Measurements from ENCODE around the gene ACE.
"Not testable (repeated sequence)": the region's sequence is repeated elsewhere in the genome, so short reads cannot be mapped to it uniquely, and the experiment has no call there.

The ACE gene

DNA sequence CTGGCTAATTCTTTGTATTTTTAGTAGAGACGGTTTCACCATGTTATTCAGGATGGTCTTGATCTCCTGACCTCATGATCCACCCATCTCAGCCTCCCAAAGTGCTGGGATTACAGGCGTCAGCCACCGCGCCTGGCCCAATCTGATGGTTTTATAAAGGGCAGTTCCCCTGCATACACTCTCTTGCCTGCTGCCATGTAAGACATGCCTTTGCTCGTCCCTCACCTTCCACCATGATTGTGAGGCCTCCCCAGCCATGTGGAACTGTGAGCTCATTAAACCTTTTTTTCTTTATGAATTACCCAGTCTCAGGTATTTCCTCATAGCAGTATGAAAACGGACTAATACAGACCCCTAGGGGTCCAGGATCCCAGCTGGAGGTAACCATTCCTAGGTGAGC is 8.8 kb upstream of the ACE start:
- H3K9ac ChIP-seq (ENCODE audit: low read length in 5 of 5); H3K4me3 ChIP-seq (ENCODE audit: low read depth in 1 of 5, low read length in 5 of 5); H3K27ac ChIP-seq (ENCODE audit: low read depth, low read length); H3K9me3 ChIP-seq (ENCODE audit: control insufficient read depth in 5 of 5, low read length in 5 of 5); H3K36me3 ChIP-seq (ENCODE audit: control insufficient read depth in 5 of 5, insufficient read depth in 5 of 5, low read length in 5 of 5); H3K27me3 ChIP-seq (ENCODE audit: control insufficient read depth in 5 of 5, insufficient read depth in 4 of 5, low read length in 5 of 5): not testable (repeated sequence)
- peaks cover 0 to 10% (median 0%) of the 10 kb centered on the region in 5 donors for H3K4me1 ChIP-seq (ENCODE audit: control insufficient read depth in 5 of 5, insufficient read depth in 5 of 5, low read length in 5 of 5)

DNA sequence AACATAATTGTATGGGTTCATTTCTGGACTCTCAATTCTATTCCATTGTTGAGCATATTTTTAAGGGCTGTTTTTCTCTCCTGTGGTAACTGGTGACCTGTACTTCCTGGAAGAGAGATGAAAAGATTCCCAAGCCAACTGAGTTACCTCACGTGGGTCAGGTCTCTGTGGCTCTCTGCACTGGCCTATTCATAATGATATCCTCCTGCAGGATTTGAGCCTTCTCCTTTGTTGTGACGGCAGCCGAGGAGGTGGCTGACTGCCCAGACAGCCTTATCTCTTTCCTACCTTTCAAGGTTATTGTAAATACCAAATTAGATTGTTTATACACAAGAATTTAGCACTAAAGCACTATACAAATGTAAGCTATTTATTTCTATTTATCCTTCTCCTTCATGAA is 2.7 kb upstream of the ACE start:
- H3K4me3 ChIP-seq (ENCODE audit: low read depth in 1 of 5, low read length in 5 of 5), result no peak overlapping the region
- no peak overlapping the region for H3K27ac ChIP-seq (ENCODE audit: low read depth, low read length)
- H3K27me3 ChIP-seq (ENCODE audit: control insufficient read depth in 5 of 5, insufficient read depth in 4 of 5, low read length in 5 of 5), result peaks cover 0 to 23% (median 13%) of the 10 kb centered on the region in 5 donors
- H3K4me1 ChIP-seq (ENCODE audit: control insufficient read depth in 5 of 5, insufficient read depth in 5 of 5, low read length in 5 of 5), result peaks cover 9 to 41% (median 25%) of the 10 kb centered on the region in 5 donors
- H3K36me3 ChIP-seq (ENCODE audit: control insufficient read depth in 5 of 5, insufficient read depth in 5 of 5, low read length in 5 of 5), result no peaks in the 10 kb centered on the region
- H3K9me3 ChIP-seq (ENCODE audit: control insufficient read depth in 5 of 5, low read length in 5 of 5), result no peaks in the 10 kb centered on the region
- no peak overlapping the region for H3K9ac ChIP-seq (ENCODE audit: low read length in 5 of 5)

DNA sequence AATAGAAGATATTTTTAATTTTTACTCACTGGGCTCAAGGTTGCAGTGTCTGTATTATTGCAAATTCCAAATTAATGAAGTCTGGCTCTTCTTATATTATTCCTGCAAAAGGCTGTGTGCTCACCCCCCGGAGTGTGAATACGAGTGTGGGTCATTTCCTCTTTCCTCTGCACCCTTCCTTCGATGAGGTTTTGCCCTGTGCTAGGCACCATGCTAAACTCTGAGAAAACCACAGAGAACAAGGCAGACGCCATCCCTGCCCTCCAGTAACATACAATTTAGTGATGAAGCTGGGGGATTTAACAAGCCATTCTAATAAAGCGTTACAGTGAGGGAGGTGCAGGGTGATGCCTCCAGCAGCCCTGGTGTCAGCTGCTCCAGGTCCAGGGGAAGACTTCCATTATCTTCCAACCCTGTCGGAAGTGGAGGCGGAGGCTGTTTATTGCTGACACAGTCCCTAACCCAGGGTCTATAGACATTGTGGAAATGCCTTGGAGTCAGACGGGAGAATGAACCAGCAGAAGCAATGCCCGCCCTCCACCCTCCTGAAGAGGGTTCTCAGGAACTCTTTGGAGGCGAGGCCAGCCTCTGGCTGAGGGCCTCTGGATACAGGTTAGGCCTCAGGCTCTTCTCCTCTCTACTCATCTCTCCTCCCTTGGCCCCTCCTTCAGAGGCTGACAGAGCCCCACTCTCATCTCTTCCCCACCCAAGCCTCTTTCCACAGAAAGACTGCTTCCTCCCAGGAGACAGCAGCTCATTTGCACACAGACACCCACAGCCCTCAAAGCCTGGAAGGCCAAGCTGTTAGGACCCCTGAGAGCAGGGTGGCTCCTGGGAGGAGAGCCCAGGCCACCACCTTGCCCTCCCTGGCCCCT is 2.0 kb upstream of the ACE start:
- Histone ChIP-seq H3K27ac (ENCODE audit: low read depth, low read length) (peak overlapping the region; percentile 60), H3K9ac (ENCODE audit: low read length in 5 of 5) (no peak overlapping the region), H3K27me3 (ENCODE audit: control insufficient read depth in 5 of 5, insufficient read depth in 4 of 5, low read length in 5 of 5) (peaks cover 0 to 29% (median 13%) of the 10 kb centered on the region in 5 donors), H3K36me3 (ENCODE audit: control insufficient read depth in 5 of 5, insufficient read depth in 5 of 5, low read length in 5 of 5) (peaks cover 0 to 5% (median 3%) of the 10 kb centered on the region in 5 donors), H3K4me1 (ENCODE audit: control insufficient read depth in 5 of 5, insufficient read depth in 5 of 5, low read length in 5 of 5) (peaks cover 9 to 42% (median 26%) of the 10 kb centered on the region in 5 donors), H3K4me3 (ENCODE audit: low read depth in 1 of 5, low read length in 5 of 5) (no peak overlapping the region), H3K9me3 (ENCODE audit: control insufficient read depth in 5 of 5, low read length in 5 of 5) (no peaks in the 10 kb centered on the region)

DNA sequence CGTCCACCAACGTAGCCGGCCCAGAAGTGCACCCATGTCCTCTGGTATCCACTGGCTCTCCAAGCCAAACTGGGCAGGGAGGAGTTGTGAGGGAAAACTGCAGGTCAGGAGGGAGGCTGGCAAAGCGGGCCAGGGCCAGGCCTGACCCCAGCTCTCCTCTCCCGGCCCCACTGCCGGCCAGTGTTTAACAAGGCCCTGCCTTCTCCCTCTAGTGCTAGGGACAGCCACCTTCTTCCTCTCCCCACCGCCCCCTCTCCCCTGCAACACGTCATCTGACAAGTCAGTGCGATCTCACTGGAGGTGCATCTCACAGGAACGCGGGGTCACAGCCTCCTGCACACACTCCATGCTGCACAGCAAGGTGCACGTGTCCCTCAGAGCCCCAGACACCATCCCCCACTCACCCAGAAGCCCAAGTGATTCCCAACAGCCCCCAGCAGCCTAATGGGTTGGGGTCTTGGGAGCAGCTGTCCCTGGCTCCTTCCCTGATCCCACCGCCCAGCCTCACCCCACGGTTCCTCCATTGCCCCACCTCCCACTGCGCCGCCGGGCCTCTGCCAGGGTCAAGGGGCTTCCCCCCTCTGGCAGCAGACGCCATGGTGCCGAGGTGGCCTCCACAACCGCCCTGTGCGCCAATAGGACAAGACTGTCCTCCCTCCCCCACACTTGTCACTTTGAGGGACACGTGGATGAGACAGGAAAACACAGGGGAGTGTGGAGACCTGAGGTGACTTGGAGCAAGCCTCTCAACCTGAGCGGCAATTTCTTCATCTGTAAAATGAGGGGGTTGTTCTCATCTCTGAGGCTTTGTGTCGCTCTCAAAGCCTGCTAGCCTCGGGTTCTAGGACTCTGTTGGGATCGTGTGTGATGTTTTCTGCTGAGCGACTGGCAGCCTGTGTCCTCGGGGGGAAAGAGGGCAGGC is 1.1 kb upstream of the ACE start:
- Histone ChIP-seq H3K27ac (ENCODE audit: low read depth, low read length) (peak overlapping the region; percentile 60), H3K9me3 (ENCODE audit: control insufficient read depth in 5 of 5, low read length in 5 of 5) (no peaks in the 10 kb centered on the region), H3K4me1 (ENCODE audit: control insufficient read depth in 5 of 5, insufficient read depth in 5 of 5, low read length in 5 of 5) (peaks cover 9 to 42% (median 26%) of the 10 kb centered on the region in 5 donors), H3K9ac (ENCODE audit: low read length in 5 of 5) (no peak overlapping the region), H3K36me3 (ENCODE audit: control insufficient read depth in 5 of 5, insufficient read depth in 5 of 5, low read length in 5 of 5) (peaks cover 0 to 15% (median 10%) of the 10 kb centered on the region in 5 donors), H3K4me3 (ENCODE audit: low read depth in 1 of 5, low read length in 5 of 5) (no peak overlapping the region), H3K27me3 (ENCODE audit: control insufficient read depth in 5 of 5, insufficient read depth in 4 of 5, low read length in 5 of 5) (peaks cover 0 to 29% (median 13%) of the 10 kb centered on the region in 5 donors)

DNA sequence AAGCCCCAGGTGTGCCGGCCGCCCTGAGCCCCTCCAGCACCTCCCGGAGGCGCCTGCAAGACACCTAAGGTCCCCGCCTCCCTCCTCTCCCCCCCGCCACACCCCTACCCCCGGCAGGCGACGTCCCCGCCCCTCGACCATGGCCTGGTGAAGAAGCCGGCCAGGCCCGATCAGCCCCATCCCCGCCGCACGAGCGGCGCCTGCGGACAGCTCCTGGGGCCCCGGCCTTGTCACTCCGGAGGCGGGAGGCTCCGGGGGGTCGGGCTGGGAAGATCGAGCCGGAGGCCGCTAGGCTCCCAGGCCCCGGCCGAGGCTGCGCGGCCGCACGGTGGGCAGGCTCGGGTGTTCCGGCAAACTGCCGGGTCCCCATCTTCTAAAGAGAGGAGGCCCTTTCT is 405 bp upstream of the ACE start:
- Histone ChIP-seq H3K9me3 (ENCODE audit: control insufficient read depth in 5 of 5, low read length in 5 of 5) (no peaks in the 10 kb centered on the region), H3K4me3 (ENCODE audit: low read depth in 1 of 5, low read length in 5 of 5) (peak overlapping the region in 4 of 5 donors; percentile 66 to 73 (median 69)), H3K27me3 (ENCODE audit: control insufficient read depth in 5 of 5, insufficient read depth in 4 of 5, low read length in 5 of 5) (peaks cover 3 to 29% (median 13%) of the 10 kb centered on the region in 5 donors), H3K4me1 (ENCODE audit: control insufficient read depth in 5 of 5, insufficient read depth in 5 of 5, low read length in 5 of 5) (peaks cover 9 to 42% (median 26%) of the 10 kb centered on the region in 5 donors), H3K36me3 (ENCODE audit: control insufficient read depth in 5 of 5, insufficient read depth in 5 of 5, low read length in 5 of 5) (peaks cover 0 to 20% (median 13%) of the 10 kb centered on the region in 5 donors), H3K9ac (ENCODE audit: low read length in 5 of 5) (no peak overlapping the region), H3K27ac (ENCODE audit: low read depth, low read length) (no peak overlapping the region)

DNA sequence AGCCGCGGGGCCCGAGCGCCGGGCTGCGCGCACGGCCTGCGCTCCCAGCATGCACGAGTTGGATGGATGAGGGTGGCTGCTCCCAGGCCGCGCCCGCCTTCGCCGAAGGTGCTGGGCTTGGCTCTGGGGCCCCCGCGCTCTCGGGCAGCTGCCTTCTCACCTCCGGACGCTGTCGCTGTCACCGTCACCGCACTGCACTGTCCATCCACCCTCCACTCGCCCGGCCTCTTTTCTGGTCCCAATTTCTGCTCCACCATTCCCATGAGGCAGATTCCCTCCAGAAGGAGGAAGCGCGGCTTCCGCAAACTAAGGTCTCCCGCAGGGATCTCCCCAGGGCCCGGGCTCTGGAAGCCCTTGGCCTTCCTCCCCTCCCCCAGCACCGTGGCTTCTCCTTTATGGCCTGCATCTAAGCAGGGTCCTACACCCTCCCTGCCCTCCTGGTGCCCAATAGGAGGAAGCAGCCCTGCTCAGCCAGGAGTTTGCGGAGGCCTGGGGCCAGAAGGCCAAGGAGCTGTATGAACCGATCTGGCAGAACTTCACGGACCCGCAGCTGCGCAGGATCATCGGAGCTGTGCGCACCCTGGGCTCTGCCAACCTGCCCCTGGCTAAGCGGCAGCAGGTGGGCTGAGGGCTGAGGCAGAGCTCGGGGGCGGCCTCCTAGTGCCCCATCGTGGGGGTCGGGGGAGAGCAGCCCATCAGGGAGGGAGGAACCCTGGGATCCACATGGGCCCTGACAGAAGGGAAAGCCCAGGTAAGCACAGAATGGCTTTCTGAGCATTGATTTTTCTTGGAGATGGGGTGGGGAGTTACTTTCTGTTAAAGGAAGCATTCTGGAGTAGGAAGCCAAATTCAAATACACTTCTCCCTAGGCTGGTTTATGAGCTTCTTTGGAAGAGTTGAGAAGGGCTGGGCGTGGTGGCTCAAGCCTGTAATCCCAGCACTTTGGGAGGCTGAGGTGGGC is 899 bp downstream of the ACE start:
- no peaks in the 10 kb centered on the region for H3K9me3 ChIP-seq (ENCODE audit: control insufficient read depth in 5 of 5, low read length in 5 of 5)
- H3K4me3 ChIP-seq (ENCODE audit: low read depth in 1 of 5, low read length in 5 of 5), result peak overlapping the region; percentile 64 to 72 (median 66)
- H3K9ac ChIP-seq (ENCODE audit: low read length in 5 of 5), result peak overlapping the region in 3 of 5 donors; percentile 55 to 64 (median 62)
- H3K27ac ChIP-seq (ENCODE audit: low read depth, low read length), result peak overlapping the region; percentile 30
- H3K27me3 ChIP-seq (ENCODE audit: control insufficient read depth in 5 of 5, insufficient read depth in 4 of 5, low read length in 5 of 5), result peaks cover 3 to 29% (median 13%) of the 10 kb centered on the region in 5 donors
- peaks cover 0 to 27% (median 23%) of the 10 kb centered on the region in 5 donors for H3K36me3 ChIP-seq (ENCODE audit: control insufficient read depth in 5 of 5, insufficient read depth in 5 of 5, low read length in 5 of 5)
- H3K4me1 ChIP-seq (ENCODE audit: control insufficient read depth in 5 of 5, insufficient read depth in 5 of 5, low read length in 5 of 5), result peaks cover 9 to 42% (median 26%) of the 10 kb centered on the region in 5 donors

DNA sequence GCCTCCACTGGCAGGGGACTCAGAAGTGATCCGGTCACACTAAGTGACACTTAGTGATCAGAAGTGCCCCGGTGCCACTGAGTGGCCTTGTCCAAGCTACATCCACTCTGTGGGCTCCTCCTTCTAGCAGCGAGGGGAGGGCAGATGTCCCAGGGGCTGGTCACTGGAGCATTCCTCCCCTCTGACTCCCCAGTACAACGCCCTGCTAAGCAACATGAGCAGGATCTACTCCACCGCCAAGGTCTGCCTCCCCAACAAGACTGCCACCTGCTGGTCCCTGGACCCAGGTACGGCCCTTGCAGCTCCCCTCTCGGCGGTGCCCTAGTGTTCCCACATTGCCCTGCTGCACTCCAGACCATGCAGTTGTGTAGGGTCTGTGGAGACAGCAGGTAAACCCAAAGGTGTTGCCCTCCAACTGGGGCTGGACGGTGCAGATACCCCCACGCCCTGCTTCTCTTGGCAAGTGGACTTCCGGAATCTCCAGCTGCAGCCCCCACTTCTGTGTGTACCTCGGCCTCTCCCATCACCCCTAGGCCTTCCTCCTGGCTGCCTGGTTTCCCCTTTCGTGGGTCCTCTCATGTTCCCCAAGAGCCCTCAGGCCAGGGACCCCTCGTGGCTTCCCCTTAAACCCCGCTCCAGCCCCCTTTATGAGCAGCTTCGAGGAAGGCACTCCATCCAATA is 2.1 kb downstream of the ACE start:
- H3K4me1 ChIP-seq (ENCODE audit: control insufficient read depth in 5 of 5, insufficient read depth in 5 of 5, low read length in 5 of 5), result peaks cover 9 to 42% (median 26%) of the 10 kb centered on the region in 5 donors
- peaks cover 0 to 38% (median 29%) of the 10 kb centered on the region in 5 donors for H3K36me3 ChIP-seq (ENCODE audit: control insufficient read depth in 5 of 5, insufficient read depth in 5 of 5, low read length in 5 of 5)
- peak overlapping the region in 4 of 5 donors; percentile 1 to 66 (median 27) for H3K4me3 ChIP-seq (ENCODE audit: low read depth in 1 of 5, low read length in 5 of 5)
- no peak overlapping the region for H3K27ac ChIP-seq (ENCODE audit: low read depth, low read length)
- peaks cover 3 to 29% (median 13%) of the 10 kb centered on the region in 5 donors for H3K27me3 ChIP-seq (ENCODE audit: control insufficient read depth in 5 of 5, insufficient read depth in 4 of 5, low read length in 5 of 5)
- H3K9ac ChIP-seq (ENCODE audit: low read length in 5 of 5), result no peak overlapping the region
- no peaks in the 10 kb centered on the region for H3K9me3 ChIP-seq (ENCODE audit: control insufficient read depth in 5 of 5, low read length in 5 of 5)

DNA sequence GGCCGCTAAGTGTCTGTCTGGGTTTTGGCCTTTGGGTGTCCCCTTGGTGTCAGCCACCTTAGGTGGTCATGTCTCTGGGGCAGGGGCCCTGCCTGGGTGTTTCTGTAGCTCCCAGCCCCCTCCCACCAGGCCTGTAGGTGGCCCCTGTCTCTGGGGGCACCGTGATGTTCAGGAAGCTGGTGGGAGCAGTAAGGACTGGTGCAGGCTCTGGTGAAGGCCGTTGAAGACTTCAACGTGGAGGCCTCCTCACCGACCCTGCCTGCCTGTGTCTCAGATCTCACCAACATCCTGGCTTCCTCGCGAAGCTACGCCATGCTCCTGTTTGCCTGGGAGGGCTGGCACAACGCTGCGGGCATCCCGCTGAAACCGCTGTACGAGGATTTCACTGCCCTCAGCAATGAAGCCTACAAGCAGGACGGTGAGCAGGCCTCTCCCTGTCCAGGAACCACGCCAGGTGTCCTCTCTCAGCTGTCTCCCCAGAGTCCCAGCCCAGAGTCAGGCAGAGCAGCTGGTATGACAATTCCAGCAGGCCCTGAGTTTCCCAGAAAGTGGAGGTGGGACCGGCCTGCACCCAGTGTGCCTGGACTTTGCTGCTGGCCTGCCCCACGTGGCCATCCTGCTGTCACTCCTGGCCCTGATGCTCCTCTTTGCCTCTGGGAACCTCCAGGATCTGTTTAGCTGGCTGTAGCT is 2.8 kb downstream of the ACE start:
- H3K9me3 ChIP-seq (ENCODE audit: control insufficient read depth in 5 of 5, low read length in 5 of 5), result no peaks in the 10 kb centered on the region
- H3K9ac ChIP-seq (ENCODE audit: low read length in 5 of 5), result no peak overlapping the region
- no peak overlapping the region for H3K4me3 ChIP-seq (ENCODE audit: low read depth in 1 of 5, low read length in 5 of 5)
- no peak overlapping the region for H3K27ac ChIP-seq (ENCODE audit: low read depth, low read length)
- peaks cover 9 to 41% (median 26%) of the 10 kb centered on the region in 5 donors for H3K4me1 ChIP-seq (ENCODE audit: control insufficient read depth in 5 of 5, insufficient read depth in 5 of 5, low read length in 5 of 5)
- peaks cover 0 to 45% (median 34%) of the 10 kb centered on the region in 5 donors for H3K36me3 ChIP-seq (ENCODE audit: control insufficient read depth in 5 of 5, insufficient read depth in 5 of 5, low read length in 5 of 5)
- H3K27me3 ChIP-seq (ENCODE audit: control insufficient read depth in 5 of 5, insufficient read depth in 4 of 5, low read length in 5 of 5), result peaks cover 3 to 29% (median 13%) of the 10 kb centered on the region in 5 donors

Data from subcutaneous abdominal adipose tissue (tissue), 5 donors.